ENCODE results near the gene FAM204A.

The FAM204A gene

DNA sequence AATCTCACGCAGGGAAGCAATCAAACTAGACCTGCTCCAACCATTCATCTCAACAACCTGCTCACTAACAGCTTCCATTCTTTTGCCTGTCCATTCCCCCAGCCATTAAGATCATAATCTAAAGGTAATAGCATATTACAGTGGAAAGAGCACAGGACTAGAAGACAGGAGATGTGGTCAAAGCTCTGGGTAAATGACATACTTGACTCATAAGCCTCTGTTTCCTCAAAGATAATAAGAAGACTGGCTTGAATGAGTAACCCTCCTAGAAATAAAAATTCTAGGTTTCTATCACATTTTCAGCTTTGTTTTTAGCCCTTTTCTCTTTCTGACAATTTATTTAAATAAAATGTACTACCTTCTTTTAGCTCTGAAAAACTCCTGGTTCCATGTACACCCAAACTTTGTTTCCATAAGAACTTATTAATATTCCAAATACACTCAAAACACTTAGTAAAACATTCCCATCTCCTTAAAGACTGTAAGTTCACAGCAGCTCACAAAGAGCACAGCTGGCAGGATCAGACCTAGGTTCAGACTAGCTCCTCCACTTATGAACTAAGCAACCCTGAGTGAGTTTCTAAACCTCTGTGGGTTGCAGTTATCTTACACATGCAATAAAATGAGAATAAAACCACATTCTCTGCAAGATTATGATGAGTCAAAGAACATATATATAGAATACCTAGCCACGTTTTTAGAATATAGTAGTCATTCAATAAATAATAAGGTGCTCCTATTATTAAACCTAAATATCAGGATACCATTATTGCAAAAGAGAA is 11.6 kb downstream of the FAM204A start:
- DNase-seq, result no peak

GRCh38 chr10:118324140-118324539 is 18.0 kb downstream of the FAM204A start:
- no peak for DNase-seq

- DNase-seq, result no peak
Observed at GRCh38 chr10:118321724-118322575, 20.2 kb downstream of the FAM204A start.

GRCh38 chr10:118315629-118316028 is 26.5 kb downstream of the FAM204A start:
- DNase-seq, result no peak

GRCh38 chr10:118314882-118315281 is 27.2 kb downstream of the FAM204A start:
- DNase-seq, result no peak

DNA sequence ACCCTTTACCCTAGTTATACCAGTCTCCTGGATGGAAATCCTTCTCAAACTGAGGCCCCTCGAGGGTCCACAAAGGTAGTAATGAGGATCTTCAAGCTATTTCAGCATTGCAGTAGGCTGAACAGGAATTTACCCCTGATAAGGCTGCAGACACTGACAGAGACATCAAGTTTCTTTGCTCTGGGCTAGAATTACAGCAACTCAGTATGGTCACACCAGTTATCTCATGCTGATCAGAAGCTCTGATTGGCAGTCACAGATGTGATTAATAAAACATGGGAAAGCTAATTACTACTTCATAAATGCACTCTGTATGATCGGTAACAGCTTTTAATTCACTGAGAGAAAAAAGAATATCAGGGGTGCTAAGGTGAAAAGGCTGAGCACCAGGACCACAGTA is 30.6 kb downstream of the FAM204A start:
- DNase-seq, result no peak

DNA sequence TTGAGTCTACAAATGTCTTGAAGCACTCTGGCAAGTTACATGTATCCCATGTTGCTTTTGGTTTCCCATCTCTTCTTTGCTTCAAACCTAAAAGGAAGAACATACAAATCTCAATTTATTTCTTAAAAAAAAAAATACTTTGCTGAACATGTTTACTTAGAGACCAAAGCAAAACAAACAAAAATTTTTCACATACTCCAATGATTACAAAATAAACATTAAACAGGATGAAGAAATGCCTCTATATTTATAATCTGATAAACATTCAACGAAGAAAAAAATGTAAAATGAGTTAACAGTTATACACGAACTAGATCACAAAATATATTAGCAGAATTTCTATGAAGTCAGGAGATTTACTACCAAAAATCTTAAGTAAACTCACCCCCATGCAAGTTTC is 31.3 kb downstream of the FAM204A start:
- no peak for DNase-seq

DNA sequence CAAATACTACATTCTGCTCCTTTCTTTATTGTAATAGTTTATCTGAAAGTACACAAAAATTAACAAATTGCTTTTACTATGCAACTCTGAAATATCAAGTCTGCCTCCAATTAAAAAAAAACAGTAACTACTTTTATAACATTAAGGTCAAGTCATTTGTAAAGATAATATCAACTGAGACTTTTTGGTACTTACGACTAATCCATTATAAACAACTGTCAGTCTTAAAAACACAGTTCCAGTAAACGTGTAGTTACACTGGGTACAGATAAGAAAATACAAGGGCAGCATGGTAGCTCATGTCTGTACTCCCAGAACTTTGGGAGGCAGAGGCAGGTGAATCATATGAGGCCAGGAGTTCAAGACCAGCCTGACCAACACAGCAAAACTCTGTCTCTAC is 32.2 kb downstream of the FAM204A start:
- DNase-seq, result no peak

DNA sequence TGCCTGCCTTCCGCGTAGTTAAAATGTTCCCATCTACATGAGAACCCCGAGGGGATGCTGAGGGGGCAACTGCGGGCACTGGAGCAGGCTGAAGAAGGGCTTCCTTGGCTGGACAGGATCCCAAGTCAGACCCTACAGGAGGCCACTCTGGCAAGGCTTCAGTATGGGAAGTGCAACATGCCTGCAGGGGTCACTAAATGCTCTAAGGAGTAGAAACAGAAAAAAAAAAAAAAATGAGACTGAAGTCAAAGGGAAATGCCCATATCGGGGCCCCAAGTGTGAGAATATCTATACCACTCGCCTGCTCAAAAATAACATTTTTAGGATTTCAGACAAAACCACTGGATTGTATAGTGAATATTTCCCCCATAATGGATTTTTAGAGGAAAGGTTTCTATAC is 33.5 kb downstream of the FAM204A start:
- no peak for DNase-seq

GRCh38 chr10:118307859-118308258 is 34.3 kb downstream of the FAM204A start:
- no peak for DNase-seq

DNA sequence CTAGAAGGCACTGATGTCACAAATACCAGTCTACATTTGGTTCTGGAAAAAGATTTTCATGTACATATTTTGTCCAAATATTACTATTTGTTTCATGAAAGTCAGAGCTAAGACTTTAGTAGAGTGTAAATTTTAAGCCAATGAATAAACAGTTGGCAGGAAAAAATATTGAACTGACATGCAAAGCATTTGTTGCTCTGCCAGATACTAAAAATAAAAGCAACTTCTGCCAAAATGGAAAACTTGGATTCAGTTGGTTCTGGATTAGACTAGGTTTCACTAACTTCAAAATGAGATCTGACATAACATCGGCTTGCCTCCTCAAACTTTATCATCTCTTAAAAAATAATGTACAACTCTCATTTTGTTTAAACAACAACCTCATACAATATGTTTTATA is 34.9 kb downstream of the FAM204A start:
- DNase-seq, result no peak

DNA sequence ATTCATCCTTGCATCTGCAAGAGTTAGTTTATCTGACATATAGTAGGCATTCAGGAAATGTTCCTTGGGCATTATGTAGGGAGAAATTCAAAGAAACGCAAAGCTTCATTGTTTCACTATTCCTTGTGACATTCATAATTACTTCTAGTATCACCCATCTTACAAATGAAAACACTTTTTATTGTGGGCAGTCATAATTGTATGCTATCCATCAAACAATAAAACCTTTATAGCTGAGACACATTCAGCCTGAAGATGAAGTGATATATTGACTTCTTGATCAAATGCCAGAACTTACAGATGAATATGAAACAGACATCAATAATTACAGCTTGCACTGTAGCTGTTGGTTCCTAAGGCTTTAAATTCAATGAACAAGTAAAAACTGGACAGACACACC is 36.4 kb downstream of the FAM204A start:
- no peak for DNase-seq

- DNase-seq, result no peak
Observed at GRCh38 chr10:118304521-118304920, 37.6 kb downstream of the FAM204A start.

DNA sequence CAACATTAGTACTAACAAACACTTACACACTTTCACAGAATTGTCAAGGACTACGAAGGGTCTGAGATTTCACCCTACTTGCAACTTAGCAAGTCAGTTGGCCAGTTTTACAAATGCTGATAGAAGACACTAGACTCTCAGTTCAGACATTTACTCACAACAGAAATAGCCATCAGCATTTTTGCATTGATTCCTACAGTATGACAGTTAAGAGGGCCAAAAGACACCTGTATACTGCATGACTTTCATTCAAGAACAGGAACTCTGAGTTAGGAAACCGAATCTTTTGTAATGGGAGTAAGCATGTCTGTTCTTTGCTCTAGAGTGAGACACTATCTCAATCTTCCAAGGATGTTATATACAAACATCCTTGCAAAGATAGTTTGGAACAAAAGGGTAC is 40.9 kb downstream of the FAM204A start:
- no peak for DNase-seq

DNA sequence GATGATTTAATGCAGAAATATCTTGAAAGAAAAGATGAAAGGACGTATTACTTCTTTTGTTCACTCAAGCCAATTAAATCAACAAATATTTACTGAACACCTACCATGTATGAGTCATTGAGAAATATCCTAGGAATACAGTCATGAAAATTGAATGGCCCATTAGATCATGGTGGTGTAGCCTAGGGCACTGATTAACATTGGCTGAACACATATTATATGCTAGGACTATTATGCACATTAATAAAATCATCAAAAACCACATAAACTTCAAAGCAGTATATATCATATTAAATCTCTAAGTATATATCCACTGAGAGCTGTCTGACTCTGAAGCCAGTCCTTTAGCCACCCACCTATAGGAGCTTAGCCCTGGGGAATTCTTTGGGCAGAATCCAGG is 41.8 kb downstream of the FAM204A start:
- no peak for DNase-seq

GRCh38 chr10:118298787-118299186 is 43.3 kb downstream of the FAM204A start:
- DNase-seq, result no peak

GRCh38 chr10:118291122-118291521 is 51.0 kb downstream of the FAM204A start:
- no peak for DNase-seq

DNA sequence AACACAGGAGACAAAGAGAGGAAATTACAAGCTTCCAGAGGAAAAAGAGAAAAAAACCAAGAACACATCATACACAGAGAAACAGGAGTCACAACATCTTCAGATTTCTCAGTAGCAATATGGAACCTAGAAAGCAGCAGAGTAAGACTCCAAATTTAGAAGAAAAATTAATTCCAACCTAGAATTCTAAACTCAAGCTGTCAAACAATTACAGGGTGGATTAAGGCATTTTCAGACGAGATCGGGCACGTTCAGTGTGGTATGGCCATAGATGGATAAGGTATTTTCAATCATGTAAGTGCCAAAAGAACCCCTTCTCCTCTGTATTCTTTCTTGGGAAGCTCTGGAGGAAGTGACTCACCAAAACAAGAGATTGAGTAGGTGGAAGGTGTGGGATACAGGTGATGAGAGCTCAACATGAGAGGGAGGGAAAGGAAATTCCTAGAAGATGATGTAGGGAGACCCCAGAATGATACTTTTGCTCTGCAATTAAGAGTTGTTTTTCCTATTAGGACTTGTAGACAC is 51.6 kb downstream of the FAM204A start:
- no peak for DNase-seq

GRCh38 chr10:118287076-118287806 is 54.9 kb downstream of the FAM204A start:
- DNase-seq, result no peak

DNA sequence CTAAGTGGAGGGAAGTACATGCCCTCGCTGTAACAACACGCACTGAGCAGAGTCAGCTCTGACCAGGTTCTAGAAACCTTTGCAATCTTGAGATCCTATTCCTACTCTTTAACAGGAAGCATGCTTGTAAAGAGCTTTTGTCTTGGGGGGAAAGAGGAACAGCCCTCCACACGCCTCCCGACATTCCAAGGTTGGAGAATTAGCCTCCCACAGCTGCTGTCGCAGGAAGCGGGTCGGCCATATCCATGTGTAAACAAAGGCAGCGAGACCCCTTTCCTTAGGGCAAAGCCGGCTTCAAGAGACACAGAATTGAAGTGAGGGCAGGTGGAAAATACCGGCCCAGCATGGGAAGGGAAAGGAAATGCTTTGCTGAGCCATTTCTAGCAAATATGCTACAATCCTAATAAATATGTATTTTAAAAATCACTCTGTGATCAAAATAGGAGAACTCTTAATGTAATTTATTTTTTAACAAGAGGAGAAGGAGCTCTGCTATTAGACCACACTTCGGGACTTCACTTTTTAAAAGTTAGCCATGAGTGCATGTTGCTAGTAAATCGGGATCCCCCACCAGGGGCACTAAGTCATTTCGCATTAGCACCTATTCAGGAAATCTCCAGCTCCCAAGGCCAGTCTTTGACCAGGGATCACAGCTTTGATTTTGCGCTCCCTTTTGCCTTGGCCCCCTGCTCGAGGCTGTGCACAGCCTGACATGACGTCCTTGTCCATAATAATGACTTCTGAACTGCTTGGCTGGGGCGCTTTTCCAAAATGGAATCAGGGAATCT is 55.9 kb downstream of the FAM204A start:
- no peak for DNase-seq

GRCh38 chr10:118282670-118283069 is 59.5 kb downstream of the FAM204A start:
- DNase-seq, result no peak

- no peak for DNase-seq
Observed at GRCh38 chr10:118278649-118279048, 63.5 kb downstream of the FAM204A start.

GRCh38 chr10:118277871-118278270 is 64.3 kb downstream of the FAM204A start:
- no peak for DNase-seq
